ENCODE measurements around the gene STK33. TPM values are rescaled to one million over a fixed set of nuclear protein-coding genes. Genes with fewer than 3 reads are reported as not detected.

STK33 gene
- total RNA-seq, 2 experiments from 2014 or later, result 0.55 to 1.4 TPM

GRCh38 chr11:8381871-8382396 lies 212.1 kb downstream of the STK33 start:
- Mint-ChIP-seq H3K27ac (no peak overlapping the region), H3K4me1 (no peaks in the 10 kb centered on the region), H3K9me3 (ENCODE audit: low read depth) (no peaks in the 10 kb centered on the region), H3K27me3 (peaks cover 4% of the 10 kb centered on the region), H3K36me3 (ENCODE audit: low read depth) (no peaks in the 10 kb centered on the region), H3K4me3 (no peak overlapping the region)
- CTCF ChIA-PET, result no interaction called here
- intact Hi-C loops (cut with DNase I, micrococcal nuclease), result no loop called here
- POLR2A ChIA-PET, result no interaction called here
- DNase-seq, result no peak
- ATAC-seq, result no peak

GRCh38 chr11:8381343-8381742 lies 212.7 kb downstream of the STK33 start:
- intact Hi-C loops (cut with DNase I, micrococcal nuclease), result no loop called here
- no peak overlapping the region for H3K27ac Mint-ChIP-seq
- H3K27me3 Mint-ChIP-seq, result peaks cover 4% of the 10 kb centered on the region

GRCh38 chr11:8375932-8376331 lies 218.1 kb downstream of the STK33 start:
- Mint-ChIP-seq H3K9me3 (ENCODE audit: low read depth) (no peaks in the 10 kb centered on the region), H3K36me3 (ENCODE audit: low read depth) (no peaks in the 10 kb centered on the region), H3K27me3 (peaks cover 4% of the 10 kb centered on the region), H3K4me3 (no peak overlapping the region), H3K27ac (no peak overlapping the region), H3K4me1 (no peaks in the 10 kb centered on the region)
- ATAC-seq, result no peak
- intact Hi-C loops (cut with DNase I, micrococcal nuclease), result no loop called here
- ChIA-PET POLR2A (no interaction called here), CTCF (no interaction called here)
- DNase-seq, result no peak

More at GRCh38 chr11:8381343-8381742, 212.7 kb downstream of the STK33 start:
- Mint-ChIP-seq H3K4me3 (no peak overlapping the region), H3K9me3 (ENCODE audit: low read depth) (no peaks in the 10 kb centered on the region), H3K36me3 (ENCODE audit: low read depth) (no peaks in the 10 kb centered on the region), H3K4me1 (no peaks in the 10 kb centered on the region)
- ATAC-seq, result no peak
- DNase-seq, result no peak
- ChIA-PET CTCF (no interaction called here), POLR2A (no interaction called here)

- H3K27ac Mint-ChIP-seq, result no peak overlapping the region
- no peak for DNase-seq
- peaks cover 2% of the 10 kb centered on the region for H3K27me3 Mint-ChIP-seq
- intact Hi-C loops (cut with DNase I, micrococcal nuclease), result no loop called here
- no peaks in the 10 kb centered on the region for H3K36me3 Mint-ChIP-seq (ENCODE audit: low read depth)
- H3K4me3 Mint-ChIP-seq, result no peak overlapping the region
- CTCF ChIA-PET, result no interaction called here
- H3K4me1 Mint-ChIP-seq, result no peaks in the 10 kb centered on the region
- POLR2A ChIA-PET, result no interaction called here
- no peaks in the 10 kb centered on the region for H3K9me3 Mint-ChIP-seq (ENCODE audit: low read depth)
- ATAC-seq, result no peak
Observed at GRCh38 chr11:8375460-8375859, 218.6 kb downstream of the STK33 start.

- Mint-ChIP-seq H3K27ac (no peak overlapping the region), H3K36me3 (ENCODE audit: low read depth) (no peaks in the 10 kb centered on the region), H3K27me3 (peaks cover 2% of the 10 kb centered on the region), H3K9me3 (ENCODE audit: low read depth) (no peaks in the 10 kb centered on the region), H3K4me3 (no peak overlapping the region), H3K4me1 (no peaks in the 10 kb centered on the region)
- POLR2A ChIA-PET, result no interaction called here
- no peak for DNase-seq
- CTCF ChIA-PET, result no interaction called here
- no peak for ATAC-seq
- intact Hi-C loops (cut with DNase I, micrococcal nuclease), result no loop called here
Observed at GRCh38 chr11:8374716-8375115, 219.3 kb downstream of the STK33 start.

GRCh38 chr11:8373519-8374432 lies 220.3 kb downstream of the STK33 start:
- no peak overlapping the region for H3K27ac Mint-ChIP-seq
- peaks cover 2% of the 10 kb centered on the region for H3K27me3 Mint-ChIP-seq
- H3K4me1 Mint-ChIP-seq, result no peaks in the 10 kb centered on the region
- intact Hi-C loops (cut with DNase I, micrococcal nuclease), result no loop called here
- H3K4me3 Mint-ChIP-seq, result no peak overlapping the region
- ChIA-PET POLR2A (interaction anchor here (0.6 kb wide), 1 partner anchor 17 kb away, joined by 3 read pairs; no protein-coding TSS in a partner anchor), CTCF (no interaction called here)
- ATAC-seq, result no peak
- no peaks in the 10 kb centered on the region for H3K36me3 Mint-ChIP-seq (ENCODE audit: low read depth)
- H3K9me3 Mint-ChIP-seq (ENCODE audit: low read depth), result no peaks in the 10 kb centered on the region
- DNase-seq, result no peak

- no peak for ATAC-seq
Observed at GRCh38 chr11:8372641-8373381, 221.2 kb downstream of the STK33 start.

GRCh38 chr11:8371516-8371884 lies 222.5 kb downstream of the STK33 start:
- ATAC-seq (no peak), DNase-seq (no peak)
- CTCF ChIA-PET, result no interaction called here
- H3K9me3 Mint-ChIP-seq (ENCODE audit: low read depth), result no peaks in the 10 kb centered on the region
- no peaks in the 10 kb centered on the region for H3K36me3 Mint-ChIP-seq (ENCODE audit: low read depth)
- no peaks in the 10 kb centered on the region for H3K4me1 Mint-ChIP-seq
- H3K27me3 Mint-ChIP-seq, result no peaks in the 10 kb centered on the region
- no peak overlapping the region for H3K4me3 Mint-ChIP-seq
- intact Hi-C loops (cut with DNase I, micrococcal nuclease), result no loop called here
- no peak overlapping the region for H3K27ac Mint-ChIP-seq
- POLR2A ChIA-PET, result no interaction called here

More at GRCh38 chr11:8372641-8373381, 221.2 kb downstream of the STK33 start:
- Mint-ChIP-seq H3K36me3 (ENCODE audit: low read depth) (no peaks in the 10 kb centered on the region), H3K4me3 (no peak overlapping the region), H3K27me3 (peaks cover under 1% of the 10 kb centered on the region), H3K4me1 (no peaks in the 10 kb centered on the region), H3K27ac (no peak overlapping the region), H3K9me3 (ENCODE audit: low read depth) (no peaks in the 10 kb centered on the region)
- ChIA-PET CTCF (no interaction called here), POLR2A (interaction anchor here (0.6 kb wide), 1 partner anchor 18 kb away, joined by 3 read pairs; no protein-coding TSS in a partner anchor)
- DNase-seq, result no peak
- intact Hi-C loops (cut with DNase I, micrococcal nuclease), result no loop called here

- H3K27ac Mint-ChIP-seq, result no peak overlapping the region
- no peaks in the 10 kb centered on the region for H3K27me3 Mint-ChIP-seq
- H3K9me3 Mint-ChIP-seq (ENCODE audit: low read depth), result no peaks in the 10 kb centered on the region
- no peaks in the 10 kb centered on the region for H3K36me3 Mint-ChIP-seq (ENCODE audit: low read depth)
- ATAC-seq (no peak), DNase-seq (no peak)
- H3K4me3 Mint-ChIP-seq, result no peak overlapping the region
- POLR2A ChIA-PET, result no interaction called here
- H3K4me1 Mint-ChIP-seq, result no peaks in the 10 kb centered on the region
- CTCF ChIA-PET, result no interaction called here
- intact Hi-C loops (cut with DNase I, micrococcal nuclease), result no loop called here
Observed at GRCh38 chr11:8370812-8371515, 223.1 kb downstream of the STK33 start.

GRCh38 chr11:8369592-8370205 lies 224.3 kb downstream of the STK33 start:
- Mint-ChIP-seq H3K9me3 (ENCODE audit: low read depth) (no peaks in the 10 kb centered on the region), H3K36me3 (ENCODE audit: low read depth) (no peaks in the 10 kb centered on the region), H3K27me3 (no peaks in the 10 kb centered on the region), H3K4me1 (no peaks in the 10 kb centered on the region), H3K4me3 (no peak overlapping the region), H3K27ac (no peak overlapping the region)
- intact Hi-C loops (cut with DNase I, micrococcal nuclease), result no loop called here
- ATAC-seq, result no peak
- ChIA-PET CTCF (no interaction called here), POLR2A (interaction anchor here (0.7 kb wide), 1 partner anchor 570 kb away, joined by 5 read pairs; no protein-coding TSS in a partner anchor)
- DNase-seq, result no peak

- ChIA-PET POLR2A (no interaction called here), CTCF (no interaction called here)
- ATAC-seq (no peak), DNase-seq (no peak)
- Mint-ChIP-seq H3K4me3 (no peak overlapping the region), H3K9me3 (ENCODE audit: low read depth) (no peaks in the 10 kb centered on the region), H3K27ac (no peak overlapping the region), H3K36me3 (ENCODE audit: low read depth) (no peaks in the 10 kb centered on the region), H3K27me3 (no peaks in the 10 kb centered on the region), H3K4me1 (no peaks in the 10 kb centered on the region)
- intact Hi-C loops (cut with DNase I, micrococcal nuclease), result no loop called here
Observed at GRCh38 chr11:8368772-8369171, 225.3 kb downstream of the STK33 start.
